ENCODE measurements around the gene WIPF1.

GRCh38 chr2:174577967-174578589 is 19.5 kb downstream of the WIPF1 start:
- TF ChIP-seq, protein P1, sequence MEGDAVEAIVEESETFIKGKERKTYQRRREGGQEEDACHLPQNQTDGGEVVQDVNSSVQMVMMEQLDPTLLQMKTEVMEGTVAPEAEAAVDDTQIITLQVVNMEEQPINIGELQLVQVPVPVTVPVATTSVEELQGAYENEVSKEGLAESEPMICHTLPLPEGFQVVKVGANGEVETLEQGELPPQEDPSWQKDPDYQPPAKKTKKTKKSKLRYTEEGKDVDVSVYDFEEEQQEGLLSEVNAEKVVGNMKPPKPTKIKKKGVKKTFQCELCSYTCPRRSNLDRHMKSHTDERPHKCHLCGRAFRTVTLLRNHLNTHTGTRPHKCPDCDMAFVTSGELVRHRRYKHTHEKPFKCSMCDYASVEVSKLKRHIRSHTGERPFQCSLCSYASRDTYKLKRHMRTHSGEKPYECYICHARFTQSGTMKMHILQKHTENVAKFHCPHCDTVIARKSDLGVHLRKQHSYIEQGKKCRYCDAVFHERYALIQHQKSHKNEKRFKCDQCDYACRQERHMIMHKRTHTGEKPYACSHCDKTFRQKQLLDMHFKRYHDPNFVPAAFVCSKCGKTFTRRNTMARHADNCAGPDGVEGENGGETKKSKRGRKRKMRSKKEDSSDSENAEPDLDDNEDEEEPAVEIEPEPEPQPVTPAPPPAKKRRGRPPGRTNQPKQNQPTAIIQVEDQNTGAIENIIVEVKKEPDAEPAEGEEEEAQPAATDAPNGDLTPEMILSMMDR (IDR thresholded peaks at IDR 0.05), result peak; percentile 25 to 48 (median 43)
- TF ChIP-seq POLR2A (IDR thresholded peaks at IDR 0.05), result no peak
